MCF 10A (cell line): Measurements from ENCODE around the gene TPRX2. TPM values are rescaled to one million over a fixed set of nuclear protein-coding genes. Genes with fewer than 3 reads are reported as not detected.
A peak's percentile ranks its signal among the peaks of the same experiment; 100 is the strongest.
"Not testable (repeated sequence)": the region's sequence is repeated elsewhere in the genome, so short reads cannot be mapped to it uniquely, and the experiment has no call there.

Experiments
- BruUV-seq: library from RNA; stranded (reverse); fragments of 400-500 nt; replicated peaks from 2 replicates; lab custom pipeline; 2021; lab: Mats Ljungman, UMichigan
- CTCF ChIA-PET: fragments of 300-600 bp; sonication (Branson Sonifier 250); formaldehyde crosslinking; extraction: SDS; loops from one replicate; lab custom pipeline; 2021; ENCODE audit warnings: antibody characterized with exemption, inconsistent platforms; lab: Yijun Ruan, JAX
- POLR2A ChIA-PET: fragments of 300-600, 350-650 bp; sonication (Branson Sonifier 250); formaldehyde crosslinking; extraction: SDS; loops from one replicate; lab custom pipeline; 2020; ENCODE audit warnings: antibody characterized with exemption, inconsistent platforms; lab: Yijun Ruan, JAX
- DNase-seq: peaks from one replicate; pipeline ENCODE4 v3.0.0-alpha.2; 2018; ENCODE audit not compliant: unreplicated experiment
- H3K27ac Mint-ChIP-seq: one replicate; pipeline ENCODE4 v1.8.0; 2022; ENCODE audit warnings: mild to moderate bottlenecking, low read depth, mixed read lengths; ENCODE audit not compliant: unreplicated experiment
- H3K27me3 Mint-ChIP-seq: one replicate; pipeline ENCODE4 v1.8.0; 2022; ENCODE audit warnings: mixed read lengths; ENCODE audit not compliant: insufficient read depth, unreplicated experiment
- H3K36me3 Mint-ChIP-seq: one replicate; pipeline ENCODE4 v1.8.0; 2022; ENCODE audit warnings: mild to moderate bottlenecking, moderate library complexity, mixed read lengths; ENCODE audit not compliant: insufficient read depth, unreplicated experiment
- H3K4me1 Mint-ChIP-seq: one replicate; pipeline ENCODE4 v1.8.0; 2022; ENCODE audit warnings: mixed read lengths; ENCODE audit not compliant: insufficient read depth, unreplicated experiment
- H3K4me3 Mint-ChIP-seq: one replicate; pipeline ENCODE4 v1.8.0; 2022; ENCODE audit warnings: mild to moderate bottlenecking, moderate library complexity, mixed read lengths; ENCODE audit not compliant: unreplicated experiment
- H3K9me3 Mint-ChIP-seq: one replicate; pipeline ENCODE4 v1.8.0; 2022; ENCODE audit warnings: mixed read lengths; ENCODE audit not compliant: unreplicated experiment
- intact Hi-C: fragments of 100-400 bp; cut with micrococcal nuclease; formaldehyde crosslinking; loops from 2 replicates; pipeline ENCODE4 v1.14.1; 2022
- total RNA-seq: library from RNA; stranded (reverse); gene quantifications from 2 replicates; pipeline ENCODE4 v1.2.3, GENCODE V29; 2022
- TF ChIP-seq, protein P1 (sequence below): fragments of 200-600 bp; IDR thresholded peaks from one replicate; pipeline ENCODE4 v1.8.0; 2022; ENCODE audit warnings: antibody characterized with exemption, mild to moderate bottlenecking; ENCODE audit not compliant: unreplicated experiment

Gene TPRX2
- total RNA-seq, 1 experiment from 2014 or later = not detected

DNA sequence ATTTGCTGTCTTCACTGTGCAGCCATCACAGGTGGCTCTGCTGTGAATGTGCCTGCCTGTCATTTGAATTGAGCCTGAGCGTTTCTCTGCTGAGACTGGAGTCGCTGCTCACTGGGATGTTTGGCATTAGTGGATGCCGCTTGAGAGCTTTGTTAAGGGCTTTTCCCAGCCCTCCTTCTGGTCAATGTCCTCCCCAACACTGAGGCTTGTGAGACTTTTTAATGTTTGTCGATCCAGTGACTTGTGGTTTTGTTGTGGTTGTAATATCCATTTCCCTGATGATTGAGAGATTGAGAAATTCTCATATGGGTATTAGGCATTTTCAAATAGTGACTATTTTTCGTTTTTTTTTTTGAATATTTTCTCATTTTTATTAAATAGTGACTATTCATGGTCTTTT lies 2.6 kb downstream of the TPRX2 start:
- H3K4me3 Mint-ChIP-seq = no peak overlapping the region

GRCh38 chr19:47863514-47863936 lies 4.5 kb downstream of the TPRX2 start:
- H3K4me1 Mint-ChIP-seq = no peaks in the 10 kb centered on the region
- no TSS peak for BruUV-seq
- no peaks in the 10 kb centered on the region for H3K27me3 Mint-ChIP-seq
- POLR2A ChIA-PET = interaction anchor here (0.7 to 0.9 kb wide), 2 partner anchors 15 to 98 kb away, joined by 3 to 4 read pairs; no protein-coding TSS in a partner anchor
- H3K27ac Mint-ChIP-seq = no peak overlapping the region
- no peaks in the 10 kb centered on the region for H3K9me3 Mint-ChIP-seq
- CTCF ChIA-PET = interaction anchor here (0.6 to 2.5 kb wide), 34 partner anchors 8 to 789 kb away, joined by 3 to 10 read pairs (median 4); partner anchors contain the start of genes NOP53 and SULT2A1
- H3K36me3 Mint-ChIP-seq = no peaks in the 10 kb centered on the region
- no peak overlapping the region for H3K4me3 Mint-ChIP-seq
- intact Hi-C loops = loop anchor here (1.0 to 5.0 kb wide), 2 partner anchors 73 to 151 kb away; partner anchors contain the start of gene EHD2
- DNase-seq = peak; percentile 85
- TF ChIP-seq, protein P1, sequence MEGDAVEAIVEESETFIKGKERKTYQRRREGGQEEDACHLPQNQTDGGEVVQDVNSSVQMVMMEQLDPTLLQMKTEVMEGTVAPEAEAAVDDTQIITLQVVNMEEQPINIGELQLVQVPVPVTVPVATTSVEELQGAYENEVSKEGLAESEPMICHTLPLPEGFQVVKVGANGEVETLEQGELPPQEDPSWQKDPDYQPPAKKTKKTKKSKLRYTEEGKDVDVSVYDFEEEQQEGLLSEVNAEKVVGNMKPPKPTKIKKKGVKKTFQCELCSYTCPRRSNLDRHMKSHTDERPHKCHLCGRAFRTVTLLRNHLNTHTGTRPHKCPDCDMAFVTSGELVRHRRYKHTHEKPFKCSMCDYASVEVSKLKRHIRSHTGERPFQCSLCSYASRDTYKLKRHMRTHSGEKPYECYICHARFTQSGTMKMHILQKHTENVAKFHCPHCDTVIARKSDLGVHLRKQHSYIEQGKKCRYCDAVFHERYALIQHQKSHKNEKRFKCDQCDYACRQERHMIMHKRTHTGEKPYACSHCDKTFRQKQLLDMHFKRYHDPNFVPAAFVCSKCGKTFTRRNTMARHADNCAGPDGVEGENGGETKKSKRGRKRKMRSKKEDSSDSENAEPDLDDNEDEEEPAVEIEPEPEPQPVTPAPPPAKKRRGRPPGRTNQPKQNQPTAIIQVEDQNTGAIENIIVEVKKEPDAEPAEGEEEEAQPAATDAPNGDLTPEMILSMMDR = peak; percentile 93

More for the DNA sequence above, 2.6 kb downstream of the TPRX2 start:
- CTCF ChIA-PET = no interaction called here
- H3K36me3 Mint-ChIP-seq = no peaks in the 10 kb centered on the region
- no peaks in the 10 kb centered on the region for H3K4me1 Mint-ChIP-seq
- BruUV-seq = no TSS peak
- TF ChIP-seq, protein P1 = no peak
- H3K27me3 Mint-ChIP-seq = no peaks in the 10 kb centered on the region
- H3K9me3 Mint-ChIP-seq = no peaks in the 10 kb centered on the region
- intact Hi-C loops = loop anchor here (5.0 kb wide), 1 partner anchor 149 kb away; the partner anchor contains the start of gene EHD2
- no peak for DNase-seq
- POLR2A ChIA-PET = no interaction called here
- no peak overlapping the region for H3K27ac Mint-ChIP-seq

- no peak overlapping the region for H3K4me3 Mint-ChIP-seq
- no peaks in the 10 kb centered on the region for H3K4me1 Mint-ChIP-seq
- no peak overlapping the region for H3K27ac Mint-ChIP-seq
- no peaks in the 10 kb centered on the region for H3K9me3 Mint-ChIP-seq
- POLR2A ChIA-PET = no interaction called here
- no TSS peak for BruUV-seq
- no peaks in the 10 kb centered on the region for H3K27me3 Mint-ChIP-seq
- H3K36me3 Mint-ChIP-seq = no peaks in the 10 kb centered on the region
- CTCF ChIA-PET = interaction anchor here (0.6 to 1.2 kb wide), 8 partner anchors 12 to 237 kb away, joined by 3 to 5 read pairs (median 4); no protein-coding TSS in a partner anchor
- TF ChIP-seq, protein P1 = no peak
- no peak for DNase-seq
- intact Hi-C loops = no loop called here
Observed at GRCh38 chr19:47865166-47865565, 6.1 kb downstream of the TPRX2 start.

- ChIA-PET POLR2A (no interaction called here), CTCF (interaction anchor here (1.0 kb wide), 1 partner anchor 179 kb away, joined by 4 read pairs; no protein-coding TSS in a partner anchor)
- Mint-ChIP-seq H3K36me3 (no peaks in the 10 kb centered on the region), H3K27ac (no peak overlapping the region), H3K27me3 (peaks cover 44% of the 10 kb centered on the region), H3K9me3 (peaks cover 7% of the 10 kb centered on the region), H3K4me3 (no peak overlapping the region), H3K4me1 (no peaks in the 10 kb centered on the region)
- intact Hi-C loops = no loop called here
- TF ChIP-seq, protein P1 = no peak
- no TSS peak for BruUV-seq
- no peak for DNase-seq
Observed at GRCh38 chr19:47878906-47879305, 19.9 kb downstream of the TPRX2 start.

DNA sequence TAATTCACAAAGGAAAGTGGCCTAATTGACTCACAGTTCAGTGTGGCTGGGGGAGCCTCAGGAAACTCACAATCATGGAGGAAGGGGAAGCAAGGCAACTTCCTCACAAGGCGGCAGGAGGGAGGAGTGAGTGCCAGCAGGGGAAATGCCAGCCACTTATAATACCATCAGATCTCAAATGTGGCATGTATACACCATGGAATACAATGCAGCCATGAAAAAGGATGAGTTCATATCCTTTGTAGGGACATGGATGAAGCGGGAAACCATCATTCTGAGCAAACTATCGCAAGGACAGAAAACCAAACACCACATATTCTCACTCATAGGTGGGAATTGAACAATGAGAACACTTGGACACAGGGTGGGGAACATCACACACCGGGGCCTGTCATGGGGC lies 20.4 kb downstream of the TPRX2 start:
- H3K27ac Mint-ChIP-seq = not testable (repeated sequence)
- CTCF ChIA-PET = interaction anchor here (1.5 kb wide), 1 partner anchor 114 kb away, joined by 3 read pairs; no protein-coding TSS in a partner anchor

More for the DNA sequence above, 20.4 kb downstream of the TPRX2 start:
- H3K4me1 Mint-ChIP-seq, DNase-seq, H3K9me3 Mint-ChIP-seq, H3K36me3 Mint-ChIP-seq, BruUV-seq, POLR2A ChIA-PET, H3K4me3 Mint-ChIP-seq, intact Hi-C loops: not testable (repeated sequence)
- H3K27me3 Mint-ChIP-seq = peaks cover 39% of the 10 kb centered on the region
